ENCODE results near the gene STARD13.

GRCh38 chr13:33230178-33230881, 55.2 kb downstream of the STARD13 start:
- no peak for TF ChIP-seq CTCF (IDR thresholded peaks at IDR 0.05)
- no peak for TF ChIP-seq POLR2A (IDR thresholded peaks at IDR 0.05)
